ENCODE data around the gene S100PBP.

Gene S100PBP

DNA sequence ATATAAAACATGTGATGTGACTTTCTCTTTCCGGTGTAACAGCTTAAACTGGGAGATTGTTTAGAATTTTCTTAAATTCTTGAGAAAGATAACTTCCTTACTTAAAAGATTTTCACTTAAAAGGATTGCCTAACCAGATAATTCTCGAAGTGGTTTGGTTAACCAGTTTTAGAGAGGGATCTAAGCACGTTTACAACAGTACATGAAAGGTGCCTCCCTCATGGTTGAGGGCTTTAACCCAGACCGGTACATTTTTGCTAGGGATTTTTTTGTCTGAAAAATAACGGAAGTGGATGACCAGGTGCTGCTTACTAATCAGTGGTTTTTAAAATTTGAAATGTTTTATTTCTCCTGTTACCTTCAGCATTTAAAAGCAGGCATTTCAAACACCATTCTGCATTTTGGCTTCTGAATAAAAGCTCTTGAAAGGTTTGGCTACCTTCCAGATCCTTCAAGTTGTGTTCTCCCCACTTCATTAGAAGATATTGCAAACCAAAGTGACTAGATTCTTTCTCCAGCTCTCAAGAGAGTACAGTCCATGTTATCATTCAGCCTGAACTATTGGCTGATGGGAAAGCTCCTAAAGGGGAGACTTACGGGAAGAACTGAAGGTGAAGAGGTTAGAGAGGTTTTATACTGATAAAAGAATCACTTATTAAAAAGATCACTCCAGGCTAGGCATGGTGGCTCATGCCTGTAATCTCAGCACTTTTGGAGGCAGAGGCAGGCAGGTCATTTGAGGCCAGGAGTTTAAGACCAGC lies 12.8 kb downstream of the S100PBP start:
- DNase-seq = no peak

DNA sequence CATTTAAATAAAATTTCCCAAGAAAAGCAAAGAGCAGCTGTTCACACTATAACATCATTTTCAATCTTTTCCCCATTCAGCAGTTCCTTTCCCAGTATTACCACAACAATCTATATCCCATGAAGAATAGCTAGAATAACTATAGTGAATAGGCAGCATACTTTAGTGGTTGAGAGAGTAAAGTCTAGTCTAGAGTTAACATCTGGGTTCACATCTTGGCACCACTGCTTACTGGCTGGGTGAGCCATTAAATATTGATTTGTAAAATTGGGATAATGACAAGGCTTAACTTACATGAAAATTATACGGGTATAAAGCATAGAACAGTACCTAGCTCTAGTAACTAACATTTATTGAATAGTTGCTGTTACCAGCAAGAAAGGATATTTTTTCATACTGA lies 14.4 kb downstream of the S100PBP start:
- DNase-seq = no peak

DNA sequence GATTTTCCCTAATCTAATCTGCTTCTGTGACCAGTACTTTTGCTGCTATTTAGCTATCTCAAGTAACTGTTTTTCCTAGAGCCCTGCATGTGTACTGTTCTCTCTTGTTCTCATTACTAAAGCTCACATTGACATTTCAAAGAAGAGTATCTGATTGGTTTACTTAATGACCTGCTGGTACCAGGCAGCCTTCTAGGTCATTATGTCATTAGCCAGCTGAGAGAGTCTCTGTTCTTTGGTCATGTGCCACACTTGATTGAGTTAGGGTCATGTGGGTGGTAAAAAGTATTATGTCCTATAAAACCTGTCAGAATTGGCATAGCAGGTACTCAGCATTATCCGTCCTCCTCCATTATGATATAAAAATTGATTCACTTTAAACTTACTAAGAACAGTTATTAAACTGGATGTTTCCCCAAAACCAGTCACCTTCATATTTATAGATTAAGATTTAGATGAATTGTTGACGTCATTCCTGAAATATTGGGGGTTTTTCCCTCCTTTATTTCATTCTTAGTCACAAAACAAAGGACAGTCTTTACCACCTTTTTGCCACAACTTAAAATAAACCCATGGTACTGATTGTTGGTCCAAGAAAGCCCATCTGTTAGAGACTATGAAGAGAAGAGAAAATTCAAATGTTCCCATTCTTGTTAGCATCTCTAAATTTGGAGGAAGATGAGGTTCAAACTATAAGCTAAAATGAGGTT lies 31.1 kb downstream of the S100PBP start:
- no peak for DNase-seq

- DNase-seq = no peak
Measured at GRCh38 chr1:32855861-32856617, 38.6 kb downstream of the S100PBP start.

DNA sequence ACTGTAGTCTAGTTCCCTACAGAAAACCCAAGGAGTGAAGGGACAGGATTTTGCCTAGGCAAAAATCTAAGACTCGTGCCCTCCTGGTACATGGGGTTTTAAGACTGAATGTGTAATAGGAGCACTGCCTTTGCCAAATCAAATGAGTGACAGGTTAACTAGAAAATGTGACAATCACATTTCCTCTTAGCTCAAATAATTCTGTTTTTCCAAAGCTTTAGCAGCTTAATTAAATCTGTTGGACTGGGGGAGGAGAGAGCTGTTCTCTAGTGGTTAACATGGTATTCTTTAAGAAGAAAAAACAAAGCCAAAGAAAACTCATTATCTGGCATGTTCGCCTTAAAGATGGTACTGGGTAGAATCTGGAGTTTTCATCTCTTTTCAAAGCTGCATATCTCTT lies 40.7 kb downstream of the S100PBP start:
- no peak for DNase-seq

- no peak for DNase-seq
Measured at GRCh38 chr1:32858791-32859190, 41.3 kb downstream of the S100PBP start.

DNA sequence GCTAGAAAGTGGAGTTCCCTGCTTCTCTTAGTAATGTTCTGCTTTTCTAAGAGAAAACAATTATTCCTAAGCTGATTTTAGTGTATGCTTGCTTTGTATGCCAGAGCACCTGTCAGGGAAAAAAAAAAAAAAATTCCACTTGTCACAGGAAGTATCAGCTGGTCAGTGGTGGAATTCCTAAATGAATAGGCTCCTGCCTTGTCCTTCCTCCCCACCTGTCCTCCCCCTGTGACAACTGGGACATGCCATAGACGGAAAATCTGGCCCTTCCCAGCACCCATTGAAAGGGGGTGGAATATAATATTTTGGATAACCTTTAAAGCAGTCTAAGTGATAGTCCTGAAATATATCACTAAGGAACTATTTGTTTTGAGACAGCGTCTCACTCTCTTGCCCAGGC lies 42.5 kb downstream of the S100PBP start:
- DNase-seq = no peak

GRCh38 chr1:32860566-32860965 lies 43.1 kb downstream of the S100PBP start:
- DNase-seq = no peak

- DNase-seq = no peak
Measured at GRCh38 chr1:32861904-32862695, 44.6 kb downstream of the S100PBP start.

DNA sequence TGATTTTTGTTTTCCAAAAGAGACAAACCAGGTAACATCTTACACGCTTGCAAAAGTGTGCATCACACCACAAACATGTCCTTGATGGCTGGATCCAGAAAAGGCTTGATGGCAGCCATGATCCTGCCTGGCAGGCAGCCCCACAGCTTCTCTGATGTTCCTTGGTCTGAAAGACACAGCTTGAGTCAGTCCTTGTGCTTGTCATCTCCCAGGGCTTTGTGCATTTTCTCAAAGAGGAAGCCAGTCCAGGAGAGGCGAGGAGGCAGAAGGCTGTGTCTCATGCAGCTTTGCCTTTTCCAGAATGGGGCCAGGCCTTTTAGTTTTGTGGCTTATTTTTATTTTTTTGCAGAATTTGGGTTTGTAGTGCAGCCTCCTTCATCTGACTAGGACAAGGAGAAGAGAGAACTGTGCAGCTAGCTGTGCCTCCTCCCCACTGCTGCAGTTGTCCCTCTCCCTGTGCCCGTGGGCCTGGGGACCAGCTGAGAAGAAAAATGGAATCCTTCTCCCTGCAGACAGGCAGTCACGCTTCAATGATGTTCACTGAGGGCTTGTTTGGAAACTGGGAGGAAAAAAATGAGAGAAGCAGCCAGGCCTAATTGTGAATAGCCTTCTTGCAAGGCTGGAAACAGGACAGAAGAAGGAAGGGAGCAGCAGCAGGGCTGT lies 45.9 kb downstream of the S100PBP start:
- no peak for DNase-seq

- no peak for DNase-seq
Measured at GRCh38 chr1:32863881-32864245, 46.4 kb downstream of the S100PBP start.

GRCh38 chr1:32864375-32865019 lies 47.0 kb downstream of the S100PBP start:
- no peak for DNase-seq

DNA sequence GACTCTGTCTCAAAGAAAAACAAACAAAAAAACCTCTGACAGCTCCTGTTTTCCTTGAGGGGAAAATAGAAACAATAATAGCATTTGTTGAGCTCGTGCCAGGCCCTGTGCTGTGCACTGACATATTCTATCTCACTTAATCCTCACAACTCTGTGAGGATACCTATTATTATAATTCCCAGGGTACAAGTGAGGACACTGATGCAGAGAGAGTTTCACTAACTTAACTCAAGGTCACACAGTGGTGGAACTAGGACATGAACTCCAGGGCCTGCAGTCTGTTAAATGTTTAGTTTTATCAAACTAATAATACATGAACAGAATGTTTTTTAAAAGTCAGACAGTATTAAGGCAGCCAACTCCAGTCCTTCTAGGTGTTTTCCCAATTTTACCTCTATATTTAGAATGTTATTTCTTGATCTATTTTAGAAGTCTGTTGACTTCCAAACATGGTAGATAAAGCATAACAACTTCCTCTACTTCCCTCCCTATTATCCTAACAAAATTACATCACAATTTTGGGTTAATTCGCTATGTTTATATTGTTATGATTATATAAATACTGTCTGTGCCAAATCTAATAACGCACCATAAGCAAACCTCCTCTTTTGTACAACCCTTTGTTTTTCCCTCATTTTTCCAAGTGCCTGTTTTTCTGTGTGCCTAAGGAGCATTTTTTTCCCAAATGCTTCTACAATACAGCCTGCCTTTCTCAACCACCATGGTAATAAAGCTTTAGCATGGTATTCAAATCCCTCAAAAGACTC lies 48.4 kb downstream of the S100PBP start:
- DNase-seq = no peak

GRCh38 chr1:32867151-32867550 lies 49.7 kb downstream of the S100PBP start:
- DNase-seq = no peak

DNA sequence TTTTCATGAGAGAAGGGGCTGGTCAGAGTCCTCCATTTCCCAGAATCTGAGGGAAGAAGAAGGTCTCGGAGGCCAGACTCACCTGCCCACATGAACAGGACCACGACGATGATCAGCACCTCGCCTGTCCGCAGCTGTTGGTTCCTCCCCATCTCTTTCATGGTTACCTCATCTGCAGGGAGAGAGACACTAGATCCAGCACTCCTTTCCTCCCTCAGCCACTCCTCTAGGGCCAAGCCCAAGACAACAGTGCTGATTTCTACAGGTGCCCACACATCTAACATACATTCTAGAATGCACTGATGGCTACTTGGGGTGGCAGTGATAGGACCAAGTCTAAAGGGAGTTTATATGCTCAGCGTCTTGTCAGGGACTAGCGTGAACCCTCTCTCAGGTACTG lies 50.2 kb downstream of the S100PBP start:
- DNase-seq = no peak

GRCh38 chr1:32868085-32868484 lies 50.6 kb downstream of the S100PBP start:
- DNase-seq = no peak

DNA sequence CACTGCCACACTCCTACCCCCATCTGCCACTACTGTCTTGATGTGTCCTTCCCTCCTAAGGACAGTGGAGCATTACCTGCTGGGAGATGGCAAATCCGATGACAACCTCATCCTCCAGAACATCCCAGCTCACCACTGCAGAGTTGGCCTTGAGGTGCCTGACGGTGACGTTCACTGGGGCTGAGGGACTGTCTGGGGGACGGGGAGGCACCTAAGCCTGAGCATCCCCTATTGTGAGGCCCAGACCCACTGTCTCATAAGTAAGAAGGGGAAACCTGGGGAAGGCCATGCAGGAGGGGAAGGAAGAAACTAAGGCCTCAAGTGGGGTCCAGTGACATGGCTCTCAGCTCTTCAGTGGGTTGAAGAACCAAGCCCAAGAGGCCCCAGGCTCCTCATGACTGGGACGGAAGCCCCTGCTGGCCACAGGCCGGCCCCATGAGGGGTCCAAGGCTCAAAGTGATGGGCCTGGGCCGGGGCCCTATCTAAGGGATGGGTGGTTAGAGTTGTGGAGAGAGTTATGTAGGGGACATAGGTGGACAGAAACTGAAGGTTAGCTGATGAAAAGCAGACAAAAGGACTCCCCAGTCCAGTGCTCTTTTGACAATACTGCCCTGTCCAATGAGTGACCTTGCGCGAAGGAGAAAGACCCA lies 51.5 kb downstream of the S100PBP start:
- DNase-seq = no peak

GRCh38 chr1:32869923-32870614 lies 52.6 kb downstream of the S100PBP start:
- no peak for DNase-seq

GRCh38 chr1:32870615-32871363 lies 53.3 kb downstream of the S100PBP start, which contains the start of gene FNDC5:
Gene FNDC5, minus strand, starts transcription at chr1:32870912.
- DNase-seq = no peak
